H1 (cell line): ENCODE results near the gene DPYD. TPM values are rescaled to one million over a fixed set of nuclear protein-coding genes. Genes with fewer than 3 reads are reported as not detected.

Experiments
- CTCF ChIA-PET: fragments of 300-600 bp; sonication (Branson Sonifier 250); formaldehyde crosslinking; loops from one replicate; lab custom pipeline; 2021; ENCODE audit not compliant: partially characterized antibody; lab: Charles Lee
- POLR2A ChIA-PET: fragments of 300-600 bp; sonication (Branson Sonifier 250); formaldehyde crosslinking; loops from one replicate; lab custom pipeline; 2021; ENCODE audit warnings: inconsistent platforms; ENCODE audit not compliant: partially characterized antibody; lab: Charles Lee
- DNase-seq, 2 experiments: peaks; one replicate each; pipeline versions ENCODE4 v3.0.0 to v3.0.0-alpha.2; 2010 to 2022; ENCODE audit warnings: low spot score in 2 of 2, low read depth in 1 of 2, mixed read lengths in 1 of 2
- FAIRE-seq: peaks from 2 replicates; lab custom pipeline; 2011; peaks lifted over from hg19 to GRCh38; lab: Jason Lieb, UNC
- H2AFZ ChIP-seq: 2 replicates; pipeline ENCODE4 v1.8.1; 2012; ENCODE audit warnings: low read length, inconsistent platforms
- H2AK5ac ChIP-seq: 2 replicates; pipeline ENCODE4 v1.6.1; 2013; ENCODE audit warnings: low read depth, low read length
- H2BK120ac ChIP-seq: replicated peaks from 2 replicates; pipeline ENCODE3; 2013; ENCODE audit warnings: low read depth, low read length, inconsistent platforms
- H2BK12ac ChIP-seq: 2 replicates; pipeline ENCODE4 v1.6.1; 2013; ENCODE audit warnings: low read depth, low read length
- H2BK15ac ChIP-seq: 2 replicates; pipeline ENCODE4 v1.6.1; 2013; ENCODE audit warnings: low read length
- H2BK20ac ChIP-seq: 2 replicates; pipeline ENCODE4 v1.6.1; 2013; ENCODE audit warnings: low read length
- H2BK5ac ChIP-seq: 2 replicates; pipeline ENCODE4 v1.6.1; 2013; ENCODE audit warnings: low read depth, low read length
- H3K14ac ChIP-seq: 2 replicates; pipeline ENCODE4 v1.6.1; 2013; ENCODE audit warnings: inconsistent platforms; ENCODE audit not compliant: insufficient read length
- H3K18ac ChIP-seq: 2 replicates; pipeline ENCODE4 v1.6.1; 2013; ENCODE audit warnings: low read length; ENCODE audit errors: extremely low read depth
- H3K23ac ChIP-seq: 2 replicates; pipeline ENCODE4 v1.6.1; 2013; ENCODE audit warnings: inconsistent platforms; ENCODE audit not compliant: insufficient read length
- H3K23me2 ChIP-seq: 2 replicates; pipeline ENCODE4 v1.6.1; 2013; ENCODE audit warnings: low read depth, low read length
- H3K27ac ChIP-seq: 2 replicates; pipeline ENCODE4 v1.6.1; 2011; ENCODE audit warnings: low read depth, low read length, inconsistent platforms
- H3K27me3 ChIP-seq, 4 experiments: replicated peaks in 1 of 4; 1 replicate in 1 of 4; 2 replicates in 3 of 4; pipeline versions ENCODE4 v1.6.1 to v1.8.1; 2011 to 2013; ENCODE audit warnings: low read length in 3 of 4, mild to moderate bottlenecking in 3 of 4, inconsistent platforms in 2 of 4, mixed read lengths in 2 of 4, moderate library complexity in 1 of 4; ENCODE audit not compliant: control insufficient read depth in 3 of 4, insufficient read depth in 3 of 4; ENCODE audit errors: extremely low read depth in 1 of 4
- H3K36me3 ChIP-seq, 4 experiments: 2 replicates each; pipeline versions ENCODE4 v1.6.1 to v1.8.1; 2011 to 2013; ENCODE audit warnings: mild to moderate bottlenecking in 4 of 4, low read length in 3 of 4, moderate library complexity in 2 of 4, control low read depth in 1 of 4, inconsistent platforms in 1 of 4; ENCODE audit not compliant: insufficient read depth in 4 of 4, control insufficient read depth in 2 of 4
- H3K4ac ChIP-seq: replicated peaks from 2 replicates; pipeline ENCODE3; 2013; ENCODE audit warnings: low read length, low read depth, mixed read lengths, inconsistent platforms; ENCODE audit not compliant: insufficient read length
- H3K4me1 ChIP-seq, 4 experiments: replicated peaks in 1 of 4; 1 replicate in 1 of 4; 2 replicates in 3 of 4; pipeline versions ENCODE4 v1.6.1 to v1.8.1; 2011 to 2013; ENCODE audit warnings: low read length in 3 of 4, inconsistent platforms in 2 of 4, mixed read lengths in 1 of 4; ENCODE audit not compliant: insufficient read depth in 4 of 4, control insufficient read depth in 3 of 4
- H3K4me2 ChIP-seq, 2 experiments: 2 replicates each; pipeline versions ENCODE4 v1.6.1 to v1.8.1; 2011 to 2013; ENCODE audit warnings: low read depth in 2 of 2, low read length in 2 of 2, control low read depth in 1 of 2, inconsistent platforms in 1 of 2, mild to moderate bottlenecking in 1 of 2; ENCODE audit not compliant: insufficient read depth in 1 of 2
- H3K4me3 ChIP-seq, 4 experiments: fragments of 200-600, 300-600 bp in 1 of 4; sonication (generic), shearing (Covaris generic), sonication (Bioruptor Twin) in 1 of 4; 2 replicates each; pipeline versions ENCODE4 v1.5.1 to v1.8.1; 2011 to 2016; ENCODE audit warnings: low read length in 4 of 4, low read depth in 3 of 4, control low read depth in 2 of 4, inconsistent platforms in 2 of 4, mild to moderate bottlenecking in 2 of 4, mixed read lengths in 1 of 4, moderate library complexity in 1 of 4; ENCODE audit not compliant: insufficient read depth in 2 of 4; ENCODE audit errors: extremely low read depth in 1 of 4
- H3K56ac ChIP-seq: replicated peaks from 2 replicates; pipeline ENCODE3; 2013; ENCODE audit warnings: low read depth, mild to moderate bottlenecking, mixed read lengths, low read length, inconsistent platforms; ENCODE audit not compliant: insufficient read length
- H3K79me1 ChIP-seq: 2 replicates; pipeline ENCODE4 v1.6.1; 2013; ENCODE audit warnings: low read depth, low read length, control low read depth
- H3K79me2 ChIP-seq, 2 experiments: 2 replicates each; pipeline versions ENCODE4 v1.6.1 to v1.8.1; 2012 to 2013; ENCODE audit warnings: low read length in 2 of 2, mild to moderate bottlenecking in 2 of 2, inconsistent platforms in 1 of 2; ENCODE audit not compliant: insufficient read depth in 2 of 2, control insufficient read depth in 1 of 2
- H3K9ac ChIP-seq, 4 experiments: replicated peaks in 1 of 4; 1 replicate in 1 of 4; 2 replicates in 3 of 4; pipeline versions ENCODE4 v1.6.1 to v1.8.1; 2011 to 2013; ENCODE audit warnings: low read depth in 3 of 4, low read length in 3 of 4, control low read depth in 2 of 4, mild to moderate bottlenecking in 2 of 4, moderate library complexity in 2 of 4, inconsistent platforms in 1 of 4; ENCODE audit errors: extremely low read depth in 1 of 4
- H3K9me3 ChIP-seq, 2 experiments: 2 replicates each; pipeline versions ENCODE4 v1.6.1 to v1.8.1; 2012 to 2013; ENCODE audit warnings: mild to moderate bottlenecking in 2 of 2, moderate library complexity in 2 of 2, control low read depth in 1 of 2, inconsistent platforms in 1 of 2, low read depth in 1 of 2, low read length in 1 of 2, mixed read lengths in 1 of 2; ENCODE audit not compliant: insufficient read depth in 2 of 2
- H4K20me1 ChIP-seq, 2 experiments: replicated peaks in 1 of 2; 2 replicates each; pipeline versions ENCODE3 to v1.8.1; 2011 to 2013; ENCODE audit warnings: inconsistent platforms in 2 of 2, low read length in 2 of 2, mild to moderate bottlenecking in 1 of 2; ENCODE audit not compliant: insufficient read depth in 2 of 2, control insufficient read depth in 1 of 2
- H4K5ac ChIP-seq: 2 replicates; pipeline ENCODE4 v1.6.1; 2013; ENCODE audit warnings: low read length, low read depth, mixed read lengths, inconsistent platforms; ENCODE audit not compliant: insufficient read length
- H4K8ac ChIP-seq: 2 replicates; pipeline ENCODE4 v1.8.0; 2013; ENCODE audit warnings: mild to moderate bottlenecking, moderate library complexity, low read length, inconsistent platforms; ENCODE audit not compliant: insufficient read depth; ENCODE audit errors: extremely low read depth
- H4K91ac ChIP-seq: replicated peaks from 2 replicates; pipeline ENCODE3; 2013; ENCODE audit warnings: low read length, mixed read lengths, inconsistent platforms; ENCODE audit not compliant: insufficient read length
- CTBP2 ChIP-seq: IDR thresholded peaks from 2 replicates; pipeline ENCODE4 v1.7.0; 2011; ENCODE audit warnings: borderline replicate concordance, mild to moderate bottlenecking, moderate library complexity, mixed read lengths, low read length; ENCODE audit not compliant: insufficient read depth, insufficient read length
- FOSL1 ChIP-seq: IDR thresholded peaks from 2 replicates; pipeline ENCODE4 v1.6.1; 2011; ENCODE audit warnings: mild to moderate bottlenecking, low read depth, low read length, moderate library complexity; ENCODE audit not compliant: insufficient read depth
- HDAC2 ChIP-seq, 2 experiments: fragments of 300-600 bp in 1 of 2; sonication (generic) in 1 of 2; IDR thresholded peaks; 2 replicates each; pipeline ENCODE4 v1.6.1; 2011 to 2012; ENCODE audit warnings: low read depth in 2 of 2, low read length in 2 of 2, mild to moderate bottlenecking in 2 of 2, moderate library complexity in 2 of 2, borderline replicate concordance in 1 of 2, inconsistent platforms in 1 of 2
- SAP30 ChIP-seq: fragments of 300-600 bp; sonication (generic); IDR thresholded peaks from 2 replicates; pipeline ENCODE4 v1.7.1; 2012; ENCODE audit warnings: low read length, moderate library complexity, mild to moderate bottlenecking, inconsistent platforms; ENCODE audit not compliant: insufficient read depth, insufficient replicate concordance
- WGBS, 2 experiments: shearing (Covaris generic) in 1 of 2; methylation state at CpG; one replicate each; pipeline versions ENCODE4 v1.1.6 to v1.1.7; 2013 to 2015; ENCODE audit warnings: low lambda C conversion rate in 2 of 2, mixed read lengths in 2 of 2, inconsistent platforms in 1 of 2, low coverage in 1 of 2, missing lambda C conversion rate in 1 of 2; ENCODE audit not compliant: insufficient replicate concordance in 2 of 2, insufficient coverage in 1 of 2, insufficient read length in 1 of 2; ENCODE audit errors: extremely low coverage in 1 of 2, missing lambda C conversion rate in 1 of 2; 5-methylcytosine and 5-hydroxymethylcytosine counted together
- polyA plus RNA-seq, 7 experiments: library from polyadenylated mRNA; depleted of rRNA in 3 of 7; stranded (reverse) in 5 of 7; unstranded in 2 of 7; fragments of >200 nt in 5 of 7; fragments of 200-250 nt in 2 of 7; gene quantifications; 1 replicate in 5 of 7; 2 replicates in 1 of 7; 4 replicates in 1 of 7; pipeline versions ENCODE4 v1.2.1 to v1.2.3, GENCODE V29; 2011 to 2013; ENCODE audit warnings: missing spikeins in 2 of 7, mixed read lengths in 2 of 7
- total RNA-seq: library from RNA; stranded (reverse); fragmentation: NEBNext Ultra II Directional; extraction: Animal tissue kit (Norgen Biotek cat#: 25700); gene quantifications from 2 replicates; pipeline ENCODE4 v1.2.1, GENCODE V29; 2021

DPYD gene
- total and polyA plus RNA-seq, 2 of the 8 experiments (the other 6 are each of a cell fraction or from before 2014, with no cell fraction given): 0.29 to 0.73 TPM

GRCh38 chr1:97414682-97415312 is 506.0 kb downstream of the DPYD start:
- Histone ChIP-seq H3K36me3 (no peaks in the 10 kb centered on the region), H2BK120ac (no peak overlapping the region), H3K4me1 (no peaks in the 10 kb centered on the region), H3K27ac (no peak overlapping the region), H4K8ac (no peak overlapping the region), H4K5ac (no peak overlapping the region), H2AK5ac (no peak overlapping the region), H3K23me2 (no peaks in the 10 kb centered on the region), H3K4ac (no peak overlapping the region), H3K79me2 (no peaks in the 10 kb centered on the region), H3K79me1 (no peaks in the 10 kb centered on the region), H2BK5ac (no peak overlapping the region), H2BK12ac (no peak overlapping the region), H3K18ac (no peak overlapping the region), H3K4me2 (no peak overlapping the region), H3K4me3 (no peak overlapping the region), H3K27me3 (no peaks in the 10 kb centered on the region), H2AFZ (no peak overlapping the region), H3K9ac (no peak overlapping the region), H3K14ac (no peak overlapping the region), H3K9me3 (no peaks in the 10 kb centered on the region), H2BK15ac (no peak overlapping the region), H2BK20ac (no peak overlapping the region), H3K56ac (no peak overlapping the region), H4K91ac (no peak overlapping the region), H3K23ac (no peak overlapping the region), H4K20me1 (no peaks in the 10 kb centered on the region)
- TF ChIP-seq SAP30 (no peak), FOSL1 (no peak), CTBP2 (no peak), HDAC2 (IDR thresholded peaks at IDR 0.05; ENCODE audit: borderline replicate concordance in 1 of 2, low read depth in 2 of 2, low read length in 2 of 2) (no peak)
- no peak for DNase-seq
- CTCF ChIA-PET: interaction anchor here (1.0 kb wide), 1 partner anchor 110 kb away, joined by 4 read pairs; no protein-coding TSS in a partner anchor
- WGBS, 2 experiments: 89% methylated on average over 3 of the region's 3 CpGs; no CpG with 5 or more reads in 1 of the 2 experiments
- POLR2A ChIA-PET: no interaction called here
- no peak for FAIRE-seq
